ENCODE results near the gene UBE3C. TPM values are rescaled to one million over a fixed set of nuclear protein-coding genes. Genes with fewer than 3 reads are reported as not detected.
"Not testable (repeated sequence)": the region's sequence is repeated elsewhere in the genome, so short reads cannot be mapped to it uniquely, and the experiment has no call there.

UBE3C gene
- total RNA-seq, 4 donors from 2014 or later = 55.5 to 76.1 (median 60.4) TPM

- 17 to 18% methylated on average over 9 of the region's 9 CpGs for WGBS, 2 donors
- peak; percentile 86 to 90 for DNase-seq (ENCODE audit: low spot score in 2 of 2)
- intact Hi-C loops (cut with DNase I; ENCODE audit: low total_unique reads) = loop anchor here (10.0 kb wide), 1 partner anchor 327 kb away; the partner anchor contains the start of gene NOM1
- TF ChIP-seq CTCF (IDR thresholded peaks at IDR 0.05) = no peak
- TF ChIP-seq POLR2A (IDR thresholded peaks at IDR 0.05) = no peak
- H3K4me3 ChIP-seq (ENCODE audit: low read depth, poor library complexity, severe bottlenecking) = no peak overlapping the region
Measured at GRCh38 chr7:157271991-157272324, 133.2 kb downstream of the UBE3C start.

GRCh38 chr7:157272351-157273207, 133.9 kb downstream of the UBE3C start:
- peak in 1 of 2 donors; percentile 83 for DNase-seq (ENCODE audit: low spot score in 2 of 2)
- intact Hi-C loops (cut with DNase I; ENCODE audit: low total_unique reads) = loop anchor here (10.0 kb wide), 1 partner anchor 328 kb away; the partner anchor contains the start of gene NOM1

GRCh38 chr7:157273208-157274093, 134.7 kb downstream of the UBE3C start:
- WGBS, 2 donors = 19 to 22% methylated on average over 23 of the region's 23 CpGs

More at GRCh38 chr7:157272351-157273207, 133.9 kb downstream of the UBE3C start:
- H3K4me3 ChIP-seq (ENCODE audit: low read depth, poor library complexity, severe bottlenecking) = no peak overlapping the region
- no peak for TF ChIP-seq POLR2A (IDR thresholded peaks at IDR 0.05)
- TF ChIP-seq CTCF (IDR thresholded peaks at IDR 0.05) = no peak
- 76 to 77% methylated on average over 24 of the region's 24 CpGs for WGBS, 2 donors

GRCh38 chr7:157274094-157274634, 135.4 kb downstream of the UBE3C start:
- intact Hi-C loops (cut with DNase I; ENCODE audit: low total_unique reads) = loop anchor here (10.0 kb wide), 1 partner anchor 329 kb away; the partner anchor contains the start of gene NOM1
- peak in 1 of 2 donors; percentile 59 for DNase-seq (ENCODE audit: low spot score in 2 of 2)
- H3K4me3 ChIP-seq (ENCODE audit: low read depth, poor library complexity, severe bottlenecking) = not testable (repeated sequence)
- WGBS, 2 donors = 88 to 89% methylated on average over 10 of the region's 10 CpGs

More at GRCh38 chr7:157273208-157274093, 134.7 kb downstream of the UBE3C start:
- peak in 1 of 3 donors; percentile 91 for TF ChIP-seq CTCF (IDR thresholded peaks at IDR 0.05)
- TF ChIP-seq POLR2A (IDR thresholded peaks at IDR 0.05) = no peak
- DNase-seq (ENCODE audit: low spot score in 2 of 2) = peak in 1 of 2 donors; percentile 90
- no peak overlapping the region for H3K4me3 ChIP-seq (ENCODE audit: low read depth, poor library complexity, severe bottlenecking)
- intact Hi-C loops (cut with DNase I; ENCODE audit: low total_unique reads) = loop anchor here (10.0 kb wide), 1 partner anchor 329 kb away; the partner anchor contains the start of gene NOM1

- no peak for TF ChIP-seq CTCF (IDR thresholded peaks at IDR 0.05)
- no peak for TF ChIP-seq POLR2A (IDR thresholded peaks at IDR 0.05)
- WGBS, 2 donors = 67 to 76% methylated on average over 12 of the region's 12 CpGs
- intact Hi-C loops (cut with DNase I; ENCODE audit: low total_unique reads) = loop anchor here (10.0 kb wide), 1 partner anchor 330 kb away; the partner anchor contains the start of gene NOM1
- H3K4me3 ChIP-seq (ENCODE audit: low read depth, poor library complexity, severe bottlenecking) = no peak overlapping the region
- DNase-seq (ENCODE audit: low spot score in 2 of 2) = peak in 1 of 2 donors; percentile 81
Measured at GRCh38 chr7:157274991-157275427, 136.3 kb downstream of the UBE3C start.

Measured in lower leg skin (tissue), 4 donors.